Keratinocyte (primary cell): ENCODE data around the gene CCDC172. TPM values are rescaled to one million over a fixed set of nuclear protein-coding genes. Genes with fewer than 3 reads are reported as not detected.

ENCODE experiments used
- DNase-seq: peaks from one replicate; pipeline ENCODE4 v3.0.0-alpha.2; 2011; ENCODE audit warnings: low read depth, missing footprints, low spot score
- FAIRE-seq: peaks from 2 replicates; lab custom pipeline; 2011; peaks lifted over from hg19 to GRCh38; lab: Jason Lieb, UNC
- H2AFZ ChIP-seq: 2 replicates; pipeline ENCODE4 v1.6.0; 2012; ENCODE audit warnings: low read length, control low read depth, inconsistent platforms; ENCODE audit not compliant: control insufficient read depth
- H3K27ac ChIP-seq: 2 replicates; pipeline ENCODE4 v1.5.1; 2011; ENCODE audit warnings: low read length; ENCODE audit not compliant: control insufficient read depth, insufficient read depth
- H3K27me3 ChIP-seq: 3 replicates; pipeline ENCODE4 v1.6.0; 2011; ENCODE audit warnings: low read length; ENCODE audit not compliant: control insufficient read depth, insufficient read depth; ENCODE audit errors: extremely low read depth
- H3K36me3 ChIP-seq, 2 experiments: 2 replicates in 1 of 2; 3 replicates in 1 of 2; pipeline ENCODE4 v1.5.1; 2011; ENCODE audit warnings: low read length in 2 of 2, mild to moderate bottlenecking in 1 of 2; ENCODE audit not compliant: control insufficient read depth in 2 of 2, insufficient read depth in 2 of 2; ENCODE audit errors: extremely low read depth in 1 of 2
- H3K4me1 ChIP-seq: 3 replicates; pipeline ENCODE4 v1.5.1; 2011; ENCODE audit warnings: low read length; ENCODE audit not compliant: control insufficient read depth, insufficient read depth; ENCODE audit errors: extremely low read depth
- H3K4me2 ChIP-seq: 3 replicates; pipeline ENCODE4 v1.6.0; 2011; ENCODE audit warnings: low read depth, low read length; ENCODE audit not compliant: control insufficient read depth, insufficient read depth; ENCODE audit errors: extremely low read depth
- H3K4me3 ChIP-seq, 3 experiments: fragments of 200-600 bp in 1 of 3; sonication (generic) in 1 of 3; 2 replicates in 2 of 3; 3 replicates in 1 of 3; pipeline ENCODE4 v1.5.1; 2011 to 2016; ENCODE audit warnings: low read length in 3 of 3, mild to moderate bottlenecking in 3 of 3, control low read depth in 2 of 3, inconsistent platforms in 1 of 3, low read depth in 1 of 3, mixed read lengths in 1 of 3, mixed run types in 1 of 3, moderate library complexity in 1 of 3; ENCODE audit not compliant: control insufficient read depth in 2 of 3, insufficient read depth in 2 of 3; ENCODE audit errors: extremely low read depth in 1 of 3
- H3K79me2 ChIP-seq: 2 replicates; pipeline ENCODE4 v1.6.0; 2012; ENCODE audit warnings: low read length; ENCODE audit not compliant: control insufficient read depth, insufficient read depth
- H3K9ac ChIP-seq: 3 replicates; pipeline ENCODE4 v1.6.0; 2011; ENCODE audit warnings: low read length; ENCODE audit not compliant: control insufficient read depth, insufficient read depth; ENCODE audit errors: extremely low read depth
- H3K9me1 ChIP-seq: 3 replicates; pipeline ENCODE4 v1.6.0; 2011; ENCODE audit warnings: low read length; ENCODE audit not compliant: control insufficient read depth, insufficient read depth; ENCODE audit errors: extremely low read depth
- H3K9me3 ChIP-seq: 2 replicates; pipeline ENCODE4 v1.5.1; 2012; ENCODE audit warnings: low read depth, low read length; ENCODE audit not compliant: control insufficient read depth
- H4K20me1 ChIP-seq: 3 replicates; pipeline ENCODE4 v1.6.0; 2011; ENCODE audit warnings: low read length; ENCODE audit not compliant: control insufficient read depth, insufficient read depth; ENCODE audit errors: extremely low read depth
- CTCF ChIP-seq, 3 experiments: IDR thresholded peaks in 1 of 3; conservative IDR thresholded peaks in 1 of 3; optimal IDR thresholded peaks in 1 of 3; 2 replicates in 2 of 3; 3 replicates in 1 of 3; pipeline versions ENCODE3 to v1.5.1; 2011; ENCODE audit warnings: low read length in 3 of 3, mild to moderate bottlenecking in 3 of 3, moderate library complexity in 2 of 3, control low read depth in 1 of 3, inconsistent platforms in 1 of 3; ENCODE audit not compliant: insufficient read depth in 2 of 3; ENCODE audit errors: extremely low read depth in 1 of 3
- EZH2 ChIP-seq: IDR thresholded peaks from one replicate; pipeline ENCODE4 v1.6.1; 2012; ENCODE audit warnings: inconsistent platforms, mild to moderate bottlenecking, low read length, moderate library complexity
- dilution Hi-C: fragments of 300-500 bp; cut with MboI; formaldehyde crosslinking; loops from one replicate; pipeline ENCODE4 v1.7.0; 2020; ENCODE audit warnings: low sequenced_read_pairs; ENCODE audit not compliant: extremely low pct_ligation_motif_present
- polyA plus RNA-seq, 5 experiments: library from polyadenylated mRNA; depleted of rRNA in 3 of 5; stranded (reverse) in 3 of 5; stranded (forward) in 1 of 5; unstranded in 1 of 5; fragments of >200 nt; gene quantifications; 1 replicate in 1 of 5; 2 replicates in 3 of 5; 3 replicates in 1 of 5; pipeline versions ENCODE4 v1.2.1 to v1.2.3, GENCODE V29; 2011 to 2012; ENCODE audit warnings: missing spikeins in 2 of 5, low read depth in 1 of 5, low replicate concordance in 1 of 5

CCDC172 gene
- polyA plus RNA-seq, 1 donor (not counting 4 experiments of a cell fraction or from before 2014, with no cell fraction given): not detected

- Histone ChIP-seq H3K9me3 (no peaks in the 10 kb centered on the region), H3K9ac (no peak overlapping the region), H3K27ac (no peak overlapping the region), H3K4me3 (no peak overlapping the region), H3K4me2 (no peak overlapping the region), H3K4me1 (no peaks in the 10 kb centered on the region), H3K27me3 (no peaks in the 10 kb centered on the region), H2AFZ (no peak overlapping the region), H3K9me1 (no peaks in the 10 kb centered on the region), H4K20me1 (no peaks in the 10 kb centered on the region), H3K36me3 (no peaks in the 10 kb centered on the region), H3K79me2 (no peaks in the 10 kb centered on the region)
- DNase-seq (no peak), FAIRE-seq (no peak)
- no peak for TF ChIP-seq EZH2
- no peak for TF ChIP-seq CTCF (optimal IDR thresholded peaks at IDR 0.05 in 1 of 3, IDR thresholded peaks at IDR 0.05 in 1 of 3, conservative IDR thresholded peaks at IDR 0.05 in 1 of 3; ENCODE audit: extremely low read depth in 1 of 3, insufficient read depth in 2 of 3, low read length in 3 of 3)
- dilution Hi-C loops: no loop called here
Observed at GRCh38 chr10:116306847-116307246, 17.4 kb upstream of the CCDC172 start.

- Histone ChIP-seq H3K9me3 (no peaks in the 10 kb centered on the region), H4K20me1 (no peaks in the 10 kb centered on the region), H3K9me1 (no peaks in the 10 kb centered on the region), H3K79me2 (no peaks in the 10 kb centered on the region), H3K4me3 (no peak overlapping the region), H3K4me2 (no peak overlapping the region), H3K27ac (no peak overlapping the region), H2AFZ (no peak overlapping the region), H3K36me3 (no peaks in the 10 kb centered on the region), H3K4me1 (no peaks in the 10 kb centered on the region), H3K27me3 (no peaks in the 10 kb centered on the region), H3K9ac (no peak overlapping the region)
- no peak for FAIRE-seq
- no peak for DNase-seq
- dilution Hi-C loops: no loop called here
- no peak for TF ChIP-seq CTCF (optimal IDR thresholded peaks at IDR 0.05 in 1 of 3, IDR thresholded peaks at IDR 0.05 in 1 of 3, conservative IDR thresholded peaks at IDR 0.05 in 1 of 3; ENCODE audit: extremely low read depth in 1 of 3, insufficient read depth in 2 of 3, low read length in 3 of 3)
Observed at GRCh38 chr10:116307455-116307854, 16.8 kb upstream of the CCDC172 start.
